GM19025 (cell line): ENCODE measurements around the gene SENP7.
"Not testable (repeated sequence)": the region's sequence is repeated elsewhere in the genome, so short reads cannot be mapped to it uniquely, and the experiment has no call there.

Experiments used
- ATAC-seq: cut with Tn5 transposase; IDR thresholded peaks from one replicate; pipeline ENCODE4 v1.9.1; 2021; ENCODE audit warnings: mild to moderate bottlenecking, low read depth, moderate library complexity; ENCODE audit not compliant: unreplicated experiment

Gene SENP7

GRCh38 chr3:101512646-101513418, at the start of gene SENP7:
Gene SENP7, minus strand, starts transcription at chr3:101513212. Its CDS starts 82 bp downstream, at chr3:101513130.
- ATAC-seq: peak; percentile 54

- ATAC-seq: peak; percentile 100
Observed at GRCh38 chr3:101561630-101562328, 48.8 kb upstream of the SENP7 start, which contains the start of gene TRMT10C. Gene TRMT10C, plus strand, starts transcription at chr3:101561868. Its CDS starts 2,914 bp downstream, at chr3:101564782.

GRCh38 chr3:101556064-101556463, 43.1 kb upstream of the SENP7 start:
- ATAC-seq: no peak

GRCh38 chr3:101553381-101553780, 40.4 kb upstream of the SENP7 start:
- ATAC-seq: not testable (repeated sequence)

GRCh38 chr3:101551359-101552081, 38.5 kb upstream of the SENP7 start:
- not testable (repeated sequence) for ATAC-seq

- no peak for ATAC-seq
Observed at GRCh38 chr3:101549473-101549872, 36.5 kb upstream of the SENP7 start.

- ATAC-seq: no peak
Observed at GRCh38 chr3:101548527-101549105, 35.6 kb upstream of the SENP7 start.

GRCh38 chr3:101544161-101544850, 31.3 kb upstream of the SENP7 start:
- ATAC-seq: no peak

GRCh38 chr3:101542957-101543356, 29.9 kb upstream of the SENP7 start:
- ATAC-seq: no peak

GRCh38 chr3:101536955-101537354, 23.9 kb upstream of the SENP7 start:
- ATAC-seq: not testable (repeated sequence)

GRCh38 chr3:101536266-101536665, 23.3 kb upstream of the SENP7 start:
- no peak for ATAC-seq

- no peak for ATAC-seq
Observed at GRCh38 chr3:101535221-101535620, 22.2 kb upstream of the SENP7 start.

GRCh38 chr3:101533603-101533968, 20.6 kb upstream of the SENP7 start:
- no peak for ATAC-seq

- ATAC-seq: no peak
Observed at GRCh38 chr3:101532783-101533602, 20.0 kb upstream of the SENP7 start.

- no peak for ATAC-seq
Observed at GRCh38 chr3:101531473-101532086, 18.6 kb upstream of the SENP7 start.

GRCh38 chr3:101530686-101531047, 17.7 kb upstream of the SENP7 start:
- ATAC-seq: no peak

GRCh38 chr3:101529816-101530685, 17.0 kb upstream of the SENP7 start:
- ATAC-seq: no peak

- ATAC-seq: no peak
Observed at GRCh38 chr3:101527906-101528305, 14.9 kb upstream of the SENP7 start.
